Measurements from ENCODE around the gene ZNF451.

DNA sequence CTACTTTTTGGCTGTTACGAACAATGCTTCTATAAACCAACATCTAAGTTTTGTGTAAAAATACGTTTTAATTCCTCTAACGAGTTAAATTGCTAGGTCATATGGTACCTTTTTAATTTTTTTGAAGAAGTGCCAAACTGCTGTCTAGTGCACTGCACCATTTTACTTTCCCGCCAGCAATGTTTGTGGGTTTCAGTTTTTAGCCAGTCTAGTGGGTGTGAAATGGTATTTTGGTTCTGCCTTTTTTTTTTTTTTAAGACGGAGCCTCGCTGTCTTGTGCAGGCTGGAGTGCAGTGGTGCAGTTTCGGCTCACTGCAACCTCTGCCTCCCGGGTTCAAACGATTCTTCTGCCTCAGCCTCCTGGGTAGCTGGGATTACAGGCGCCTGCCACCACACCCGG is 48.0 kb downstream of the ZNF451 start:
- TF ChIP-seq, protein P1, sequence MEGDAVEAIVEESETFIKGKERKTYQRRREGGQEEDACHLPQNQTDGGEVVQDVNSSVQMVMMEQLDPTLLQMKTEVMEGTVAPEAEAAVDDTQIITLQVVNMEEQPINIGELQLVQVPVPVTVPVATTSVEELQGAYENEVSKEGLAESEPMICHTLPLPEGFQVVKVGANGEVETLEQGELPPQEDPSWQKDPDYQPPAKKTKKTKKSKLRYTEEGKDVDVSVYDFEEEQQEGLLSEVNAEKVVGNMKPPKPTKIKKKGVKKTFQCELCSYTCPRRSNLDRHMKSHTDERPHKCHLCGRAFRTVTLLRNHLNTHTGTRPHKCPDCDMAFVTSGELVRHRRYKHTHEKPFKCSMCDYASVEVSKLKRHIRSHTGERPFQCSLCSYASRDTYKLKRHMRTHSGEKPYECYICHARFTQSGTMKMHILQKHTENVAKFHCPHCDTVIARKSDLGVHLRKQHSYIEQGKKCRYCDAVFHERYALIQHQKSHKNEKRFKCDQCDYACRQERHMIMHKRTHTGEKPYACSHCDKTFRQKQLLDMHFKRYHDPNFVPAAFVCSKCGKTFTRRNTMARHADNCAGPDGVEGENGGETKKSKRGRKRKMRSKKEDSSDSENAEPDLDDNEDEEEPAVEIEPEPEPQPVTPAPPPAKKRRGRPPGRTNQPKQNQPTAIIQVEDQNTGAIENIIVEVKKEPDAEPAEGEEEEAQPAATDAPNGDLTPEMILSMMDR (IDR thresholded peaks at IDR 0.05; ENCODE audit: insufficient read depth, low read depth, low read length), result no peak
- no peak for TF ChIP-seq EZH2 (IDR thresholded peaks at IDR 0.05; ENCODE audit: insufficient read depth, low read length)

All from astrocyte (in vitro differentiated cells and primary cell).